ENCODE data around the gene ZC3H18.

Gene ZC3H18

GRCh38 chr16:88545781-88546180 lies 24.4 kb upstream of the ZC3H18 start:
- no peak for DNase-seq (ENCODE audit: low read depth, low spot score)
- no peak overlapping the region for H3K4me3 ChIP-seq (ENCODE audit: low read length)

- DNase-seq (ENCODE audit: low read depth, low spot score): no peak
- no peak overlapping the region for H3K4me3 ChIP-seq (ENCODE audit: low read length)
Measured at GRCh38 chr16:88548131-88548874, 21.9 kb upstream of the ZC3H18 start.

GRCh38 chr16:88548985-88549384 lies 21.2 kb upstream of the ZC3H18 start:
- no peak overlapping the region for H3K4me3 ChIP-seq (ENCODE audit: low read length)
- no peak for DNase-seq (ENCODE audit: low read depth, low spot score)

DNA sequence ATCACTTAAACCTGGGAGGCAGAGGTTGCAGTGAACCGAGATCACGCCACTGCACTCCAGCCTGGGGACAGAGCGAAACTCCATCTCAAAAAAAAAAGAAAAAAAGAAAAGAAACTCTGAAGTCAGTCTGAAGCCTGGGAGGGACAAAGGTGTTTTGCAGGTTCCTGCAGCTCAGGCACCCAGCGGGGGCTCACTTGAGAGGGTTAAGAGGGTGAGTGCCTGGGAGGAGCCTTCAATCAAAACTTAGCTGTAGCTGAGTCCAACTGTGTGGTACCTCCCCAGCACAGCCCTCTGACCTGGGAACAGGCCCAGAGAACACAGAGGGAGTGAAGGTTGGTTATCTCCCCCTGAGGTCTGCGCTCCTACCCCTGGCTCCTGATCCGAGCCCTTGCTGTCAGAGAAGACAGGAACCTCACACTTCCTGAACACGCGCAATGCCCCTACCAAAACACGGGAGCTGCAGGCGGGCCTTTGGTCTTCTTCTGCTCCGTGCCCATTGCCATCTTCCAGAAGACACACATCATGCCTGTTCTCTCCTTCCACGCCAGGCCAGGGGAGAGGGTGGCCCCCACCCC lies 20.4 kb upstream of the ZC3H18 start:
- H3K4me3 ChIP-seq (ENCODE audit: low read length): no peak overlapping the region
- no peak for DNase-seq (ENCODE audit: low read depth, low spot score)

DNA sequence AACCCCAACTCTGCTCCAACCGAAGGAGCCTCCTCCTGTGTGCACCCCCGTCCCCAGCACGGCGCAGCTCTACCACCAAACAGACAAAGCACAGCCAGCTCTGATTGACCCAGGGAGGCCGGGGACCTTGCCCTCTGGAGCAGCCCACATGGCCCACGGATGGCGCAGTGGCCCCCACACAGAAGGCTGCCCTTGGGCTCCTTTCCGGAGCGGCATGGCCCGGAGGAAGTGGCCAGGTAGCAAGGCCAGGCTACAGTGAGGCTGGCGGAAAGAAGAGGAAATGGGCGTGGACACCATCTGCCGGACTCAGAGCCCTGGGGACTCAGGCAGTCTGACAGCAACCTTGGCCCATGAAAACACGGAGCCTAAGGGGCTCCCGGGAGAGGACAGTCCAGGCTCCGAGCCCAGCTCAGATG lies 19.9 kb upstream of the ZC3H18 start:
- no peak overlapping the region for H3K4me3 ChIP-seq (ENCODE audit: low read length)
- DNase-seq (ENCODE audit: low read depth, low spot score): no peak

- H3K4me3 ChIP-seq (ENCODE audit: low read length): no peak overlapping the region
- DNase-seq (ENCODE audit: low read depth, low spot score): no peak
Measured at GRCh38 chr16:88552166-88552565, 18.0 kb upstream of the ZC3H18 start.

GRCh38 chr16:88552815-88553214 lies 17.4 kb upstream of the ZC3H18 start:
- no peak for DNase-seq (ENCODE audit: low read depth, low spot score)
- H3K4me3 ChIP-seq (ENCODE audit: low read length): no peak overlapping the region

GRCh38 chr16:88553739-88554138 lies 16.5 kb upstream of the ZC3H18 start:
- no peak for DNase-seq (ENCODE audit: low read depth, low spot score)
- no peak overlapping the region for H3K4me3 ChIP-seq (ENCODE audit: low read length)

DNA sequence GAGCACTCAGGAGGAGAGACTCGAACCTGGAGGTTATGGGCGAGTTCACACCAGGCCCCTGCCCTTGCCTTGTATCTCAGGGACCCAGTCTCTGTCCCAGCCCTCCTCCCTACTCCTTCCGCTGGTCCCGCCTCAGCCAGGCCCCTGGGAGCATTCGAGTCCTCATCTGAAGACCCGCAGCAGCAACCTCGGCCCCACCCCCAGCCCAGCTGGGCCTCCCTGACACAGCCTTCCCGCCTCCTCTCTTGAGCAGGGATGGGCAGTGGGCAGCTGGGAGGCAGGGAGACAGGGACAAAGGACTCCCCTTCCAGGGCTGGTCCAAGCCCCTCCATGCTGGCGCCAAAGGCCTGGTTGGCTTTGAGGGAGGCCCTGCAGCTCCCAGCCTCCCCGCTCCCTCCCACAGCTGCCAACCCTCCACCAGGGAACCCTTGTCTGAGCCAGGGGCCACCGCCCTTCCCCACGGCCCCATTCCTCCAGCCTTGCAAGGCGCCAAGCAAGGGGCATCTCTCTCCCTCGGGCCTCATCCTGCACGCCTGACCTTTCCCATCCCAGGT lies 15.4 kb upstream of the ZC3H18 start:
- no peak overlapping the region for H3K4me3 ChIP-seq (ENCODE audit: low read length)
- DNase-seq (ENCODE audit: low read depth, low spot score): no peak

- DNase-seq (ENCODE audit: low read depth, low spot score): no peak
- H3K4me3 ChIP-seq (ENCODE audit: low read length): no peak overlapping the region
Measured at GRCh38 chr16:88556294-88556988, 13.8 kb upstream of the ZC3H18 start.

- no peak for DNase-seq (ENCODE audit: low read depth, low spot score)
- no peak overlapping the region for H3K4me3 ChIP-seq (ENCODE audit: low read length)
Measured at GRCh38 chr16:88558457-88559442, 11.5 kb upstream of the ZC3H18 start.

GRCh38 chr16:88560714-88561484 lies 9.3 kb upstream of the ZC3H18 start:
- DNase-seq (ENCODE audit: low read depth, low spot score): no peak
- no peak overlapping the region for H3K4me3 ChIP-seq (ENCODE audit: low read length)

DNA sequence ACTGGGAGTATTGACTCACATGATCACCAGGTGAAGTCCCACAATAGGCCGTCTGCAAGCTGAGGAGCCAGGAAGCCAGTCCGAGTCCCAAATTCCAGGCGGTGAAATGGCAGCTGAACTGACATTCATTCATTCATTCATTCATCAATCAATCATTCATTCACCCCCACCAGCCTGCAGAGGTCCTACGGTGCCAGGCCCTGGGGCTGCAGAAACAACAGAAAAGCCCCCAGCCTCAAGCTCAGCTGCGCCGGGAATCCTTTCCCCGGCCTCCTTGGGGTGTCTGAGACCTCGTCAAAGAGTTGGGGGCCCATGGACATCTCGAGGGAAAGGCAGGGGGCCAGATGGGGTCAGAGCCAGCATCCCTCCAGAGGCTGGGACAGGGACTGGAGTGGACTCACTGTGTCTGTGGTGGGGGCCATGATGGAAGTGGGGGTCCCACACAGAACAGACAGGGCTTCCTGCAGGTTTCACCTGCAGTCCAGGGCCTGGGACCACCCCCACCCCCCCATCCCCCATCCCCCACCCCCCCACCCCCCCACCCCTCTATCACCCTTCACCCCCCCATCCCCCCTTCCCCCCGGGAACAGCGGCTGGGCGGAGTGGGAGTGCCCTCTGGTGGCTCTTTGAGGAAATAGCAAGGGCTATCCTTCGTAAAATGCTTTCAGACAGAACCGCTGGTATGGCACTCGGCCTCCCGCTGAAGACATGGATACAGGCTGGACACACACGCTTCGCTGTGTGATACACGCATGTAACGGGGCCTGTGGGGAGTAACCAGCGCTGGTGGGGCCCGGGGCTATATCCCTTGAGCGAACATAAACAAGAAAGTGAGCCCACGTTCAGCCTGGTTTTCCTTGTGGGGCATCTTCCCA lies 8.5 kb upstream of the ZC3H18 start:
- no peak for DNase-seq (ENCODE audit: low read depth, low spot score)
- no peak overlapping the region for H3K4me3 ChIP-seq (ENCODE audit: low read length)

DNA sequence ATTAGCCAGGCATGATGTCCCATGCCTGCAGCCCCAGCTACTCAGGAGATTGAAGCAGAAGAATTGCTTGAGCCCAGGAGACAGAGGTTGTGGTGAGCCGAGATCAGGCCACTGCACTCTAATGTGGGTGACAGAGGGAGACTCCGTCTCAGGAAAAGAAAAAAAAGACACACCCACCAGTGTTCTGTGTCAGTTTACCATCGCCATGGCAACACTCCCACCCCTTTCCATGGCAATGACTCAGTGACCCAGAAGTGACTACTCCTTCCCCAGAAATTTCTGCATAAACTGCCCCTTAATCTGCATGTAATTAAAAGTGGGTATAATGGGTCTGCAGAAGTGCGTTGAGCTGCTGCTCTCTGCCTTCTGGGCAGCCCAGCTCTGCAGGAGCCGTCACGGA lies 4.0 kb upstream of the ZC3H18 start:
- no peak overlapping the region for H3K4me3 ChIP-seq (ENCODE audit: low read length)
- DNase-seq (ENCODE audit: low read depth, low spot score): no peak

- peak overlapping the region; percentile 75 for H3K4me3 ChIP-seq (ENCODE audit: low read length)
- DNase-seq (ENCODE audit: low read depth, low spot score): no peak
Measured at GRCh38 chr16:88568710-88569613, 1.2 kb upstream of the ZC3H18 start.

DNA sequence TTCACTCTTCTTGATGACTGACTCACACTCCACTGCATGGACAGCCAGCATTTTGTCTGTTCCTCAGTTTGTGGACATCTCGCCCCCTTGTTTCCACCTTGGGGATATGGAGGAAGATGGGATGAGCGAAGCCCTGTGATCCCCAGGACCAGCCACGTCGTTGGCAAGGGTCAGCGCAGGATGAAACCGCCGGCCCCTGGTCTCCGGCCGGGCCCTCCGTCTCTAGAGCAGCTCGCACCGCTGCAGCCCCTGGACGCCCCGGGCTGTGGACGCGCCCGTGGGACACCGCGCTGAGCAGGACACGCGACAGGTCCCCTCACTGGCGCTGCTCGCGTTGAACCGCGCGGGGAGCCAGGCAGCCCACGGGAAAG lies 604 bp upstream of the ZC3H18 start:
- H3K4me3 ChIP-seq (ENCODE audit: low read length): peak overlapping the region; percentile 75
- no peak for DNase-seq (ENCODE audit: low read depth, low spot score)

DNA sequence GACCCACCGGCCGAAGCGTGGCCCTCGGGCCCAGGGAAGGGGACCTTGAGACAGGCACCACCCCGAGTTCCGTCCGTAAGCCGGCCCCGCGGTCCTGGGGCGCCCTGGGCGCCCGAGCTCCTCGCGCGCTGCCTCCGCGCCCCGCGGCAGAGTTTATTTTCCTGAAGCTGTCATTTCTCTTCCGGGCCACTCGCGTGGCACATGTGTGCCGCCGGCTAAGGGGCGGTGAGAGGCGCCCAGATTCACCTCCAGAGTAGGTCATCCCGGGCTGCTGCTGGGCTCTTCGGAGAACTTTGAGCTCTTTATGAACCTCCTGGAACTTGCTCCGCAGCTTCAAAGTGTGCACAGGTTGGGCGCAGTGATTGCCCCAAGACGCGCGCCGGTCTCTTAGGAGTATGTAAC lies 489 bp downstream of the ZC3H18 start:
- no peak for DNase-seq (ENCODE audit: low read depth, low spot score)
- peak overlapping the region; percentile 89 for H3K4me3 ChIP-seq (ENCODE audit: low read length)
